HEK293 (cell line): ENCODE results near the gene NEURL1.

Experiments
- PRDM1 ChIP-seq: fragments of 450-650 bp; formaldehyde crosslinking; IDR thresholded peaks from 2 replicates; pipeline ENCODE4; 2016; ENCODE audit warnings: missing biosample characterization, missing genetic modification characterization
- RBAK ChIP-seq: fragments of 450-650 bp; formaldehyde crosslinking; IDR thresholded peaks from 2 replicates; pipeline ENCODE4 v1.5.1; 2016; ENCODE audit warnings: missing biosample characterization, missing genetic modification characterization
- YY1 ChIP-seq: fragments of 450-650 bp; formaldehyde crosslinking; IDR thresholded peaks from 2 replicates; pipeline ENCODE4 v1.5.1; 2018; ENCODE audit warnings: missing biosample characterization, missing genetic modification characterization
- ZNF10 ChIP-seq: fragments of 450-650 bp; formaldehyde crosslinking; IDR thresholded peaks from 2 replicates; pipeline ENCODE4 v1.5.1; 2017; ENCODE audit warnings: missing biosample characterization, missing genetic modification characterization
- ZNF311 ChIP-seq: fragments of 450-650 bp; formaldehyde crosslinking; IDR thresholded peaks from 2 replicates; pipeline ENCODE4 v1.5.1; 2017; ENCODE audit warnings: missing biosample characterization, missing genetic modification characterization, borderline replicate concordance
- ZNF658 ChIP-seq: fragments of 450-650 bp; formaldehyde crosslinking; IDR thresholded peaks from 2 replicates; pipeline ENCODE4; 2016; ENCODE audit warnings: missing biosample characterization, missing genetic modification characterization
- TF ChIP-seq, protein P1 (sequence below): fragments of 450-650 bp; formaldehyde crosslinking; IDR thresholded peaks from 2 replicates; pipeline ENCODE4 v1.5.1; 2016; ENCODE audit warnings: missing biosample characterization, missing genetic modification characterization
- TF ChIP-seq, protein P2 (sequence below): fragments of 450-650 bp; formaldehyde crosslinking; optimal IDR thresholded peaks from 2 replicates; pipeline ENCODE3; 2016; ENCODE audit warnings: missing biosample characterization, mild to moderate bottlenecking, missing genetic modification characterization

DNA sequence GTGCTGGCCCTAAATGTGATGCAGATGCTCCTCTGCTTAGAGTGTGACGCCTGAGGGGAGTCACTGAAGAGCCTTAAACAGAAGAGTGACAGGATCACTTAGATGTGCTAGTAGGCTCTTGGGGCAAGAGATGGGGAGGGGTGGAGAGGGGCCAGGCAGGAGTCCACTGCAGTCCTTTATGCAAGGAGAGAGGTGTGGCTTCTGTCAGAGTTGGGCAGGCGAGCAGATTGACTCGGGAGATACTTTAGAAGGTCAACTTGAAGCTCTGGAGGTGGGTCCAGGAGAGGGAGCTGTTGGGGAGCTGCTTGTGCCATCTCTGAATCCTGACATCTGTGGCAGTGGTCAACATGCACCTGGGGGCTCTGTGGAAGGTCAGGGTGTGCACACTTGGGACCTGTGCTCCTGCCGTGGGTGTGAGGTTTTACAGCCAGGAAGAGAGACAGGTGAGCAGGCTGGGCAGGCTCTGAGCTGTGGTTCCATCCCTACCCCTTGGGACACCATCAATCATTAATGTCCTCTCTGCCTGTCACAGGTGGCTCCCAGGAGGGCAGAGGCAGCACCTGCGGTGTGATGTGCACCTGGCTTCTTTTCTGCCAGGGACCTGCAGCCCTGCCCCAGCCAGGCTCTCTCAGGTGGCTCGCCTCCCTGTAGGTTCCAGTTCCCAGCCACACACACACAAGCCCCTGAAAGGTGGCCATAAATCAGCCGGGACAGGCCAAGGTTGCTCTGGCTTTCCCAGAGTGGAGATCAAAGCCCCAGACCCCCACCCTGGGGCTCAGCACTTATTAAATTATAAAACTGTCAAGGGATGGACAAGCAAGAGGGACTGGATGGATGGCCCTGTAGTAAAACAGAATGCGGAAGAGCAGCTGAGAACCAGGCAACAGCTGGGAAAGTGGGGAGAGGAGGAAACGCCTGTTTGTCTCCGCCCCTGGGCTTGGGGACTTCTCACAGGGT lies 14.0 kb downstream of the NEURL1 start:
- no peak for TF ChIP-seq ZNF658 (tag by site-specific recombination)
- TF ChIP-seq RBAK = no peak
- TF ChIP-seq, protein P1, sequence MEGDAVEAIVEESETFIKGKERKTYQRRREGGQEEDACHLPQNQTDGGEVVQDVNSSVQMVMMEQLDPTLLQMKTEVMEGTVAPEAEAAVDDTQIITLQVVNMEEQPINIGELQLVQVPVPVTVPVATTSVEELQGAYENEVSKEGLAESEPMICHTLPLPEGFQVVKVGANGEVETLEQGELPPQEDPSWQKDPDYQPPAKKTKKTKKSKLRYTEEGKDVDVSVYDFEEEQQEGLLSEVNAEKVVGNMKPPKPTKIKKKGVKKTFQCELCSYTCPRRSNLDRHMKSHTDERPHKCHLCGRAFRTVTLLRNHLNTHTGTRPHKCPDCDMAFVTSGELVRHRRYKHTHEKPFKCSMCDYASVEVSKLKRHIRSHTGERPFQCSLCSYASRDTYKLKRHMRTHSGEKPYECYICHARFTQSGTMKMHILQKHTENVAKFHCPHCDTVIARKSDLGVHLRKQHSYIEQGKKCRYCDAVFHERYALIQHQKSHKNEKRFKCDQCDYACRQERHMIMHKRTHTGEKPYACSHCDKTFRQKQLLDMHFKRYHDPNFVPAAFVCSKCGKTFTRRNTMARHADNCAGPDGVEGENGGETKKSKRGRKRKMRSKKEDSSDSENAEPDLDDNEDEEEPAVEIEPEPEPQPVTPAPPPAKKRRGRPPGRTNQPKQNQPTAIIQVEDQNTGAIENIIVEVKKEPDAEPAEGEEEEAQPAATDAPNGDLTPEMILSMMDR = no peak
- TF ChIP-seq YY1 (tag by site-specific recombination) = no peak
- no peak for TF ChIP-seq ZNF311
- TF ChIP-seq, protein P2, sequence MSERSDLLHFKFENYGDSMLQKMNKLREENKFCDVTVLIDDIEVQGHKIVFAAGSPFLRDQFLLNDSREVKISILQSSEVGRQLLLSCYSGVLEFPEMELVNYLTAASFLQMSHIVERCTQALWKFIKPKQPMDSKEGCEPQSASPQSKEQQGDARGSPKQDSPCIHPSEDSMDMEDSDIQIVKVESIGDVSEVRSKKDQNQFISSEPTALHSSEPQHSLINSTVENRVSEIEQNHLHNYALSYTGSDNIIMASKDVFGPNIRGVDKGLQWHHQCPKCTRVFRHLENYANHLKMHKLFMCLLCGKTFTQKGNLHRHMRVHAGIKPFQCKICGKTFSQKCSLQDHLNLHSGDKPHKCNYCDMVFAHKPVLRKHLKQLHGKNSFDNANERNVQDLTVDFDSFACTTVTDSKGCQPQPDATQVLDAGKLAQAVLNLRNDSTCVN = no peak
- TF ChIP-seq PRDM1 (tag by site-specific recombination) = no peak
- TF ChIP-seq ZNF10 = no peak
